Fibroblast of pulmonary artery (primary cell): ENCODE measurements around the gene ZNF280A.

Experiments
- DNase-seq: peaks from one replicate; pipeline ENCODE4 v3.0.0-alpha.2; 2010; ENCODE audit warnings: low read depth
- H3K4me3 ChIP-seq: replicated peaks from 2 replicates; pipeline ENCODE4 v1.5.1; 2011; ENCODE audit warnings: low read depth, mild to moderate bottlenecking, control low read depth, low read length, moderate library complexity
- TF ChIP-seq, protein P1 (sequence below): IDR thresholded peaks from 2 replicates; pipeline ENCODE4 v1.5.1; 2011; ENCODE audit warnings: mild to moderate bottlenecking, control low read depth, low read length, inconsistent platforms; ENCODE audit errors: missing control alignments

The ZNF280A gene

DNA sequence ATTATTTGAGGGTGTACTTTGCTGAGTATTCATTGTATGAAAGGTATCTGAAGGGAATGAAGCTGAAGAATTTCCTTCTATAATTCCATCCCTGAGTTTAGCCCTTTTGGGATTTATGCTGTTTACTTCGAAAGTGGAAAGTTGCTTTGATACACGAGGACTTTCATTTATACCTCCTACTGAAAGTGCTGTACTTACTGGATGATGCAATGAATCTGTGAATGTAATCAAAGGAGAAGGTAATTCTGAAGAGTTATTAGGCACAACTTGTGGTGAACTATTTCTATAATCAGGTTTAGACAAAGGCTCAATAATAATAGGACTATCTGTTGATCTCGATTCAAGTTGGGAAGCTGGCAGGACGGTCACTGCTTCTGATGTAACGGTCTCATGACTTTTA, 31.3 kb downstream of the ZNF280A start:
- DNase-seq = no peak
- TF ChIP-seq, protein P1, sequence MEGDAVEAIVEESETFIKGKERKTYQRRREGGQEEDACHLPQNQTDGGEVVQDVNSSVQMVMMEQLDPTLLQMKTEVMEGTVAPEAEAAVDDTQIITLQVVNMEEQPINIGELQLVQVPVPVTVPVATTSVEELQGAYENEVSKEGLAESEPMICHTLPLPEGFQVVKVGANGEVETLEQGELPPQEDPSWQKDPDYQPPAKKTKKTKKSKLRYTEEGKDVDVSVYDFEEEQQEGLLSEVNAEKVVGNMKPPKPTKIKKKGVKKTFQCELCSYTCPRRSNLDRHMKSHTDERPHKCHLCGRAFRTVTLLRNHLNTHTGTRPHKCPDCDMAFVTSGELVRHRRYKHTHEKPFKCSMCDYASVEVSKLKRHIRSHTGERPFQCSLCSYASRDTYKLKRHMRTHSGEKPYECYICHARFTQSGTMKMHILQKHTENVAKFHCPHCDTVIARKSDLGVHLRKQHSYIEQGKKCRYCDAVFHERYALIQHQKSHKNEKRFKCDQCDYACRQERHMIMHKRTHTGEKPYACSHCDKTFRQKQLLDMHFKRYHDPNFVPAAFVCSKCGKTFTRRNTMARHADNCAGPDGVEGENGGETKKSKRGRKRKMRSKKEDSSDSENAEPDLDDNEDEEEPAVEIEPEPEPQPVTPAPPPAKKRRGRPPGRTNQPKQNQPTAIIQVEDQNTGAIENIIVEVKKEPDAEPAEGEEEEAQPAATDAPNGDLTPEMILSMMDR = no peak
- H3K4me3 ChIP-seq = no peak overlapping the region

DNA sequence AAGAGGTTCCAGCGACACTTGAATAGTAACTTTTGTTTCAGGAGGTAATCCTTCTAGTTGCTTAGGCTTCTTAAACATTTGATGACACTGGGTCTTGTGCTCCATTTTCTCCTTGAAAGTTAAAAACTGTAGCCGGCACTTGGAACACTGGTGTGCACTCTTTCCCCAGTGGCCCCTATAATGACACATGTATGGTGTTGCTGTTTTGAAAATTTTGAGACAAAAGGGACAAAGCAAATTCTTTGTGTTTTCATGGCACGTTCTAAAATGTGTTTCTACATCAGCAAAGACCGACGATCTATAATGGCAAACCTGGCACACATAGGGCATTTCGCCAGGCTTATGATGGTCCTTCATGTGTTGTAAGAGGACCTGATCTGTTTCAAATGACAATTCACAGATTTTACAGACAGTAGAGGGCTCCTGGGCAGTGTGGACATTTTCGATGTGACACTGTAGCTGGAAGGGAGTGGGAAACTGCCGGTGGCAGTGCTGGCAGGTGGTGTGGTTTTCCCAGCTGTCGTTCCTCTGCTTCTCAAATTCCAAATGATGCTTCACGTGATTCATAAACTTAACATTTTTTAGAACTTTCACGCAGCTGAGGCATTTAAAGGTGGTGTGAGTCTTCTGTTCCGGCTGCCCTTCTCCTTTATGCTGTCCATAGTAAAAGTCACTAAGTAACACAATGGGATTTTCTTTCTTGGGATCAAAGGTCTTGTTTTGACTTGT, 32.0 kb downstream of the ZNF280A start:
- no peak for DNase-seq
- TF ChIP-seq, protein P1 = no peak
- no peak overlapping the region for H3K4me3 ChIP-seq

DNA sequence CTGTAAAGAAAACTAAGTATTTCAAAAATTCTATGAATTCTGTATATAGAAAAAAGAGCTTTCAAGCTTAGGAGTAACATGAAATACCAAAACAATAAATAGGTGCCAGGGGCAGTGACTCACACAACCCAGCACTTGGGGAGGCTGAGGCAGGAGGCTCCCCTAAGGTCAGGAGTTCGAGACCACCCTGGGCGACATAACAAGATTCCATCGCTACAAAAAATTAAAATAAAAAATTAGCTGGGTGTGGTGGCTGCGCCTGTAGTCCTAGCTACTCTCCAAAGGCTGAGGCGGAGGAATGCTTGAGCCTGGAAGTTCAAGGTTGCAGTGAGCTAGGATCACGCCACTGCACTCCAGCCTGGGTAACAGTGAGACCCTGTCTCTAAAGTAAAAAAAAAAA, 33.0 kb downstream of the ZNF280A start:
- TF ChIP-seq, protein P1 = no peak
- H3K4me3 ChIP-seq = no peak overlapping the region
- DNase-seq = no peak

DNA sequence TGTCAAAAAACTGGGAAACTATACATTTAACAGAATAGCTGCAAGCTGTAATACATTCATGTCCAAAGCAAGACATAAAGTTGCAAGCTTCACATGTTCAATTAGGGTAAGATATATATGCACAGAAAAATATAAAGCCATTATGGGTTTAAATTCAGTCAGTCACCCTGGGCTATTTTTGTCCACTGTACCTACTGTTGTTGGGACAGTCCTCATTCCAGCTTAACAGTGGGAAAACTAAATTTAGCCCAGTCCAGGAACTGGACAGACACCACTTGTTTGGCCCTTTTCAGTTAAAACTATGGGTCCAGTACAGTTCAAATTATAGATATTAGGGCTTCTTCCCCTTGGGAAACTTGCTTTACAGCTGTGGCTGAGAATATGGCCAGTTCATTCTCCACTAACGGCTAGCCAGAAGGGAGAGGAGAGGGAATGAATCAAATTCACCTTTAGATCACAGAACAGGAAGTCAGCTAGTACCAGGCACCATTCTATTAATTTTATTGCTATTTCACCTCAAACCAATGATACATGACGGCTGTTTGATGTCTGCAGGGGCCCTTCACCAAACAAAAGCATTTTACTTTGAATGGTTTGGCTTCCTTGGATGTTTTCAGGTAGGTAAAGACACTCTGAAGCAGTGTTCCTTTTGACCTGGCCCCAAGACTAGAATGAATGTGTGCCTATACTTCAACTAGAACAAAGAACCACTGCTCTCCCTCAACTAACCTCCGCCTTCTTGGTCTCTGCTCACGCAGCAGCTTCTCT, 33.8 kb downstream of the ZNF280A start:
- no peak overlapping the region for H3K4me3 ChIP-seq
- no peak for DNase-seq
- TF ChIP-seq, protein P1 = no peak

DNA sequence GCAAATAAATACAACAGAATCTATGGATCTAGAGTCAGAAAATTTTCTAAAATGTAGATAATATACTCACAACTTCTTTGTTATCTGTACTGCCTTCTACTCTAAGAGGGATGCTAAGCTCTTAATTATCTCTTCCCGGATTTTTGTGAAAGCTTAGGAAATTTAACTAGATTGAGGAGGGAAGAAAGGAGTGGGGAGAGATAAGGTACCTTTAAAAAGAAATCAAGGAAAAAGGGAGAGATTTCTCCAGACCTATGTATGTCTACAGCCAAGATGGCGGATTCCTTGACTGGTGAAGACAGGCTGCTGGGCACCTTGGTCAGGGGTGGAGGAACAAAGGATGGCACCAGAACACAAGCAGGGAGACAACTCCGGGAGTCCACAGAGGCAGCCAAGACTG, 34.5 kb downstream of the ZNF280A start:
- DNase-seq = no peak
- no peak overlapping the region for H3K4me3 ChIP-seq
- TF ChIP-seq, protein P1 = no peak

DNA sequence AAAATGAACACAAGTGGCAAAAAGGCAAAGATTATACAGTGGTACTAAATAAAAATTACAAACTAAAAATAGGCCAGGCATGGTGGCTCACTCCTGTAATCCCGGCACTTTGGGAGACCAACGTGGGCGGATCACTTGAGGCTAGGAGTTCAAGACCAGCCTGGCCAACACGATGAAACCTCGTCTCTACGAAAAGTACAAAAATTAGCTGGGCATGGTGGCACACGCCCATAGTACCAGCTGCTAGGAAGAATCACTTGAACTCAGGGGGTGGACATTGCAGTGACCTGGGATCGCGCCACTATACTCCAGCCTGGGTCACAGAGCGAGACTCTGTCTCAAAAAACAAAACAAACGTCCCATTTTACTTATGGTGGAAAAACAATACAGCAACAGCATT, 36.0 kb downstream of the ZNF280A start:
- DNase-seq = no peak
- TF ChIP-seq, protein P1 = no peak
- H3K4me3 ChIP-seq = no peak overlapping the region

DNA sequence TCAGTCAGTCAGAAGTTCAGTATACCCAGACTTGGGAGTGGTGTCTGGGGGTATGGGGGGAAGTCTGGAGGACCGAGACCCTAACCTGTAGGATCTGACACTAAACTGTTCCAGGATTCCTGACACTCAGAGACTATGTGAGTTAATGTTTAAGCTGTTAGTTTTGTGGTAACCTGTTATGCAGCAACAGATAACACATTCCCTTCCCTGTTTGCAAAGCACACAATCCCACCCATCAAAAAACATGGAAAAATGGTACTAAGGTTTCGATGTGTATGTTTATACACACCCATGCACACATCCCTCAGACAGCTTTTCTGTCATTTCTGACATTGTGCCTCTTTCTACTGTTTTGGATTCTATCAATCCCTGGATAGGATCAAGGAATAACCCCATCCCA, 39.1 kb downstream of the ZNF280A start:
- TF ChIP-seq, protein P1 = no peak
- DNase-seq = no peak
- H3K4me3 ChIP-seq = no peak overlapping the region
